Panc1 (cell line): Measurements from ENCODE around the gene CCN5. TPM values are rescaled to one million over a fixed set of nuclear protein-coding genes. Genes with fewer than 3 reads are reported as not detected.
A peak's percentile ranks its signal among the peaks of the same experiment; 100 is the strongest.

Experiments
- ATAC-seq: fragments of 200-7000 bp; cut with Tn5 transposase; 2 replicates; pipeline ENCODE4 v1.9.1; 2020; ENCODE audit warnings: mild to moderate bottlenecking, moderate library complexity
- BruUV-seq: library from RNA; stranded (reverse); fragments of 400-500 nt; replicated peaks from 2 replicates; lab custom pipeline; 2021; lab: Mats Ljungman, UMichigan
- CTCF ChIA-PET: fragments of 300-600 bp; sonication (Branson Sonifier 250); formaldehyde crosslinking; loops from one replicate; lab custom pipeline; 2022; ENCODE audit warnings: antibody characterized with exemption; lab: Charles Lee
- POLR2A ChIA-PET: fragments of 300-600 bp; sonication (Branson Sonifier 250); formaldehyde crosslinking; loops from one replicate; lab custom pipeline; 2022; ENCODE audit warnings: antibody characterized with exemption; lab: Charles Lee
- DNase-seq: peaks from one replicate; pipeline ENCODE4 v3.0.0-alpha.2; 2010; ENCODE audit warnings: low read depth, low spot score
- H3K27ac ChIP-seq: 2 replicates; pipeline ENCODE4 v1.5.1; 2011; ENCODE audit warnings: mild to moderate bottlenecking, low read length, inconsistent platforms
- H3K27me3 ChIP-seq: fragments of 200-500 bp; sonication (Bioruptor generic); 2 replicates; pipeline ENCODE4 v1.6.0; 2014; ENCODE audit warnings: low read length, inconsistent platforms; ENCODE audit not compliant: control insufficient read depth, insufficient read depth
- H3K36me3 ChIP-seq: fragments of 200-500 bp; sonication (Bioruptor generic); 2 replicates; pipeline ENCODE4 v1.5.1; 2014; ENCODE audit warnings: inconsistent platforms, mild to moderate bottlenecking, low read length, moderate library complexity; ENCODE audit not compliant: control insufficient read depth, insufficient read depth
- H3K4me1 ChIP-seq: 2 replicates; pipeline ENCODE4 v1.5.1; 2011; ENCODE audit warnings: inconsistent platforms, mild to moderate bottlenecking, low read length, moderate library complexity; ENCODE audit not compliant: control insufficient read depth, insufficient read depth
- H3K4me3 ChIP-seq, 2 experiments: 2 replicates each; pipeline ENCODE4 v1.5.1; 2011 to 2012; ENCODE audit warnings: low read depth in 2 of 2, low read length in 2 of 2, mild to moderate bottlenecking in 2 of 2, inconsistent platforms in 1 of 2, moderate library complexity in 1 of 2
- H3K9me3 ChIP-seq: fragments of 200-500 bp; sonication (Bioruptor generic); 2 replicates; pipeline ENCODE4 v1.5.1; 2014; ENCODE audit warnings: low read depth, mild to moderate bottlenecking, inconsistent platforms, low read length, moderate library complexity; ENCODE audit not compliant: control insufficient read depth, insufficient read depth
- POLR2AphosphoS5 ChIP-seq: IDR thresholded peaks from 2 replicates; pipeline ENCODE4 v1.6.1; 2012; ENCODE audit warnings: mild to moderate bottlenecking, low read depth, low read length, moderate library complexity
- REST ChIP-seq, 2 experiments: IDR thresholded peaks; 2 replicates each; pipeline ENCODE4 v1.6.1; 2011 to 2012; ENCODE audit warnings: low read depth in 2 of 2, control low read depth in 1 of 2, low read length in 1 of 2, mild to moderate bottlenecking in 1 of 2, moderate library complexity in 1 of 2; ENCODE audit not compliant: insufficient read depth in 1 of 2
- SIN3A ChIP-seq: IDR thresholded peaks from 2 replicates; pipeline ENCODE4 v1.6.1; 2012; ENCODE audit warnings: low read depth, mild to moderate bottlenecking, low read length, moderate library complexity, borderline replicate concordance; ENCODE audit not compliant: insufficient read depth
- TCF7L2 ChIP-seq: IDR thresholded peaks from 2 replicates; pipeline ENCODE4 v1.6.1; 2011; ENCODE audit warnings: mild to moderate bottlenecking, low read depth, low read length, inconsistent platforms
- in situ Hi-C: cut with HindIII; loops from 2 replicates; pipeline ENCODE4 v1.10.0; 2016; ENCODE audit warnings: low sequenced_read_pairs, low pct_unique_long_range_greater_than_20kb
- intact Hi-C: fragments of 100-400 bp; cut with micrococcal nuclease; formaldehyde crosslinking; loops from one replicate; pipeline ENCODE4 v1.10.0; 2022; ENCODE audit not compliant: unreplicated experiment
- total RNA-seq: library from RNA; stranded (reverse); gene quantifications from one replicate; pipeline ENCODE4 v1.2.1, GENCODE V29; 2021; ENCODE audit not compliant: unreplicated experiment
- TF ChIP-seq, protein P1 (sequence below): fragments of 450-650 bp; IDR thresholded peaks from 2 replicates; pipeline ENCODE4 v1.5.1; 2017; ENCODE audit warnings: mild to moderate bottlenecking

CCN5 gene
- total RNA-seq, 1 experiment from 2014 or later, result 15.2 TPM

DNA sequence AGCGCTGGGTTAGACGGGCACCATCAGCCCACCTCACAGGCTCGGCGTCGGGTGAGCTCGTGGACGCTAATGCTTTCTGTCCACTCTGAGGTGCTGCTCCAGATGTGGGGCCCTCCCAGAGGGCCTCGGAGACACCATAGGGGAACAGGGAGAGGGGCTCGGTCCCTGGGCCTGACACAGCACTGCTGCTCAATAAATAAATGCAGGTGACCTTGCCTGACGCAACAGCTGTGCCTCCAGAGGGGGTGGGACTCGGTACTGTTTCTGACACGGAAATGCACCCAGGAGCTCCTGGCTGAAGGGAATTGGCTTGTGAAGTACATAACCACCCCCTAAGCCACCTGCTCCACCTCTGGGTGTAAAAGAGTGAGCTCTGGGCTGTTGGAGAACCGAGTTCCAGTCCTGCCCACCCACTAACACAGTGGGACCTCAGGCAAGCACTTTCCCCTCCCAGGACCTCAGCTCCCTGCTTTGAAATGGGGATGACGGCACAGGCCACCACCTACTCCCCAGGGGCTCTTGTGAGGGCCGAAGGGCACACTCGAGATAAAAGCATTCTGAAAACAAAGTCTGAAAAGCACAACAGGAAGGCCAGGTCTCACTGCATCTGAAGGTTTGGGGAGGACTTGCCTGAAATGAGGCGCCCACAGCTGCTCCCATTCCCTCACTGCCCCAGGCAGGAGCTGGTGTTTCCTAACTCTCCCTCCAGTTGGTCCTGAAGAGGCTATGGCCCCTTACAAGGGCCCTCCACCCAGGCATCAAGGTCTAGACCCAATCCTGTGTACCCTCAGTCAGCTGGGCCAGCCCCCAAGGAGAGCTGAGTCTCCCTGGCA is 37.1 kb downstream of the CCN5 start:
- no peak overlapping the region; the same call in 1 of the 2 replicates for H3K27ac ChIP-seq
- DNase-seq (no peak), ATAC-seq (no peak)
- TF ChIP-seq, protein P1, sequence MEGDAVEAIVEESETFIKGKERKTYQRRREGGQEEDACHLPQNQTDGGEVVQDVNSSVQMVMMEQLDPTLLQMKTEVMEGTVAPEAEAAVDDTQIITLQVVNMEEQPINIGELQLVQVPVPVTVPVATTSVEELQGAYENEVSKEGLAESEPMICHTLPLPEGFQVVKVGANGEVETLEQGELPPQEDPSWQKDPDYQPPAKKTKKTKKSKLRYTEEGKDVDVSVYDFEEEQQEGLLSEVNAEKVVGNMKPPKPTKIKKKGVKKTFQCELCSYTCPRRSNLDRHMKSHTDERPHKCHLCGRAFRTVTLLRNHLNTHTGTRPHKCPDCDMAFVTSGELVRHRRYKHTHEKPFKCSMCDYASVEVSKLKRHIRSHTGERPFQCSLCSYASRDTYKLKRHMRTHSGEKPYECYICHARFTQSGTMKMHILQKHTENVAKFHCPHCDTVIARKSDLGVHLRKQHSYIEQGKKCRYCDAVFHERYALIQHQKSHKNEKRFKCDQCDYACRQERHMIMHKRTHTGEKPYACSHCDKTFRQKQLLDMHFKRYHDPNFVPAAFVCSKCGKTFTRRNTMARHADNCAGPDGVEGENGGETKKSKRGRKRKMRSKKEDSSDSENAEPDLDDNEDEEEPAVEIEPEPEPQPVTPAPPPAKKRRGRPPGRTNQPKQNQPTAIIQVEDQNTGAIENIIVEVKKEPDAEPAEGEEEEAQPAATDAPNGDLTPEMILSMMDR, result no peak
- no peak for TF ChIP-seq SIN3A
- TF ChIP-seq REST (IDR thresholded peaks at IDR 0.05; ENCODE audit: insufficient read depth in 1 of 2, low read depth in 2 of 2, low read length in 1 of 2), result no peak
- TF ChIP-seq TCF7L2, result no peak
- no peak; the same call in 1 of the 2 replicates for TF ChIP-seq POLR2AphosphoS5
- H3K4me3 ChIP-seq, result no peak overlapping the region
- no TSS peak for BruUV-seq
- CTCF ChIA-PET, result interaction anchor here (0.6 kb wide), 1 partner anchor 157 kb away, joined by 5 read pairs; the partner anchor contains the start of gene PABPC1L
- POLR2A ChIA-PET, result interaction anchor here (0.7 kb wide), 1 partner anchor 33 kb away, joined by 3 read pairs; no protein-coding TSS in a partner anchor
- peaks cover 6% of the 10 kb centered on the region for H3K4me1 ChIP-seq
- H3K36me3 ChIP-seq, result no peaks in the 10 kb centered on the region
- no peaks in the 10 kb centered on the region for H3K27me3 ChIP-seq
- no peaks in the 10 kb centered on the region for H3K9me3 ChIP-seq
- intact Hi-C loops, result no loop called here
- in situ Hi-C loops, result no loop called here

DNA sequence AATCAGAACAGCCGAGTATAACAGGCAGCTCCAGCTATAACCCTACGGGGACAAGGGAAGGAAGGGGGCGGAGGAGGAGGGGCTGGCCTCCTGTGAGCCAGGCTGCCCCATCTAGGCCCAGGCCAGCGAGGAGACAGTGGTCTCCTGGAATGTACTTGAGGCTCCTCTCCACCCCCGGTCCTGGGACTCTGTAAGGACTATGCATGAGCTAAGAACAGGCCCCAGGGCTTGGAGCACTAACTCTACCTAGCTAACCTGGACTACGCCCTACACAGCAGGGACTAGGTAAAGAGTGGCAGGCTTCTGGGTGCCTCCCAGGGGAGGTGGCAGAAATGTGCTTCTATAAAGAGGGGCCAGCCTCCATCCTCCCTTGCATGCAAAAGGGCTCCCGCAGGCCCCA is 39.4 kb downstream of the CCN5 start:
- H3K27ac ChIP-seq, result no peak overlapping the region
- TF ChIP-seq POLR2AphosphoS5 (no peak), REST (IDR thresholded peaks at IDR 0.05; ENCODE audit: insufficient read depth in 1 of 2, low read depth in 2 of 2, low read length in 1 of 2) (no peak), SIN3A (no peak), TCF7L2 (no peak)
- TF ChIP-seq, protein P1, result no peak
- in situ Hi-C loops (no loop called here), intact Hi-C loops (no loop called here)
- no peak for DNase-seq
- H3K9me3 ChIP-seq, result no peaks in the 10 kb centered on the region
- peak; percentile 45 for ATAC-seq
- ChIA-PET POLR2A (no interaction called here), CTCF (interaction anchor here (0.5 to 1.0 kb wide), 2 partner anchors 14 to 15 kb away, joined by 3 to 4 read pairs; no protein-coding TSS in a partner anchor)
- no TSS peak for BruUV-seq
- H3K4me1 ChIP-seq, result no peaks in the 10 kb centered on the region
- H3K4me3 ChIP-seq, result no peak overlapping the region
- no peaks in the 10 kb centered on the region for H3K36me3 ChIP-seq
- H3K27me3 ChIP-seq, result no peaks in the 10 kb centered on the region
